SK-N-SH treated with all-trans-retinoic acid at 6 μM for 48 hours (cell line): Measurements from ENCODE around the gene ANKS6.

ENCODE experiments used
- CSRNP3 ChIP-seq: fragments of 250-450 bp; sonication (Bioruptor Pico); IDR thresholded peaks from 2 replicates; pipeline ENCODE4 v1.5.1; 2021; ENCODE audit warnings: mild to moderate bottlenecking, moderate library complexity
- PATZ1 ChIP-seq: fragments of 250-450 bp; sonication (Bioruptor Pico); IDR thresholded peaks from 2 replicates; pipeline ENCODE4 v1.8.0; 2020; ENCODE audit warnings: mild to moderate bottlenecking, moderate library complexity, borderline replicate concordance

- no peak for TF ChIP-seq PATZ1
- no peak for TF ChIP-seq CSRNP3 (CRISPR knock-in tag)
Observed at GRCh38 chr9:98714833-98715232, 81.5 kb downstream of the ANKS6 start.
